Transverse colon (tissue), 4 donors: Measurements from ENCODE around the gene GPX4. TPM values are rescaled to one million over a fixed set of nuclear protein-coding genes. Genes with fewer than 3 reads are reported as not detected.

Experiments used
- DNase-seq: peaks from one replicate; pipeline ENCODE4 v3.0.0-alpha.2; 2019
- H3K27ac ChIP-seq, 4 donors: fragments of 200-600 bp; sonication (generic); 2 replicates each; pipeline ENCODE4 v1.5.1; 2016 to 2018; ENCODE audit warnings: inconsistent platforms in 4 of 4
- H3K27me3 ChIP-seq: fragments of 200-600 bp; sonication (generic); 2 replicates; pipeline ENCODE4 v1.5.1; 2017; ENCODE audit warnings: inconsistent platforms
- H3K36me3 ChIP-seq, 4 donors: fragments of 200-600 bp; sonication (generic); 2 replicates each; pipeline ENCODE4 v1.5.1; 2017 to 2019; ENCODE audit warnings: inconsistent platforms in 4 of 4
- H3K4me1 ChIP-seq, 4 donors: fragments of 200-600 bp; sonication (generic); 2 replicates each; pipeline ENCODE4 v1.5.1; 2017 to 2020; ENCODE audit warnings: inconsistent platforms in 4 of 4
- H3K4me3 ChIP-seq, 4 donors: fragments of 200-600 bp; sonication (generic); 1 replicate in 1 of 4; 2 replicates in 3 of 4; pipeline versions ENCODE4 v1.5.1 to v1.6.1; 2017 to 2019; ENCODE audit warnings: inconsistent platforms in 4 of 4
- H3K9me3 ChIP-seq, 2 donors: fragments of 200-600 bp; sonication (generic); 2 replicates each; pipeline ENCODE4 v1.5.1; 2017 to 2019; ENCODE audit warnings: inconsistent platforms in 2 of 2
- EP300 ChIP-seq: sonication (generic); formaldehyde crosslinking; IDR thresholded peaks from one replicate; pipeline ENCODE4 v1.6.1; 2017; ENCODE audit warnings: antibody characterized with exemption, low read depth
- POLR2A ChIP-seq: fragments of 450-650 bp; IDR thresholded peaks from one replicate; pipeline ENCODE4 v1.6.1; 2016; ENCODE audit warnings: antibody characterized with exemption, mild to moderate bottlenecking, moderate library complexity
- POLR2AphosphoS5 ChIP-seq, 3 donors: sonication (generic); formaldehyde crosslinking; IDR thresholded peaks; one replicate each; pipeline ENCODE4 v1.6.1; 2016; ENCODE audit warnings: antibody characterized with exemption in 3 of 3
- WGBS, 2 donors: methylation state at CpG; one replicate each; pipeline ENCODE4 v1.1.5; 2018; ENCODE audit warnings: low coverage in 1 of 2; 5-methylcytosine and 5-hydroxymethylcytosine counted together
- in situ Hi-C, 4 donors: fragments of 200-750 bp; cut with MboI; loops; one replicate each; pipeline versions ENCODE4 v1.15.0 to v1.15.1; 2017; ENCODE audit warnings: low sequenced_read_pairs in 3 of 4, low pct_ligation_motif_present in 1 of 4, low pct_unique_long_range_greater_than_20kb in 1 of 4
- intact Hi-C: fragments of 100-400 bp; cut with DNase I; formaldehyde crosslinking; loops from one replicate; pipeline ENCODE4 v1.15.1; 2023; ENCODE audit warnings: low total_unique reads
- total RNA-seq, 4 donors: library from RNA; depleted of rRNA; stranded (reverse); fragments of >200 nt; gene quantifications; one replicate each; pipeline ENCODE4 v1.1.0, GENCODE V29; 2016
- TF ChIP-seq, protein P1 (sequence below), 5 experiments: fragments of 200-600 bp in 3 of 5; fragments of 450-650 bp in 2 of 5; sonication (generic) in 3 of 5; IDR thresholded peaks; 1 replicate in 2 of 5; 2 replicates in 3 of 5; pipeline ENCODE4 v1.5.1; 2016 to 2017; ENCODE audit warnings: antibody characterized with exemption in 5 of 5, inconsistent platforms in 3 of 5, mild to moderate bottlenecking in 2 of 5, moderate library complexity in 1 of 5

The GPX4 gene
- total RNA-seq, 4 donors from 2014 or later = 115 to 426 (median 261) TPM

GRCh38 chr19:1087813-1088415 lies 15.9 kb upstream of the GPX4 start:
- WGBS, 2 donors = 20 to 57% methylated on average over 1 to 27 of the region's 27 CpGs
- no peak for TF ChIP-seq POLR2A
- TF ChIP-seq, protein P1, sequence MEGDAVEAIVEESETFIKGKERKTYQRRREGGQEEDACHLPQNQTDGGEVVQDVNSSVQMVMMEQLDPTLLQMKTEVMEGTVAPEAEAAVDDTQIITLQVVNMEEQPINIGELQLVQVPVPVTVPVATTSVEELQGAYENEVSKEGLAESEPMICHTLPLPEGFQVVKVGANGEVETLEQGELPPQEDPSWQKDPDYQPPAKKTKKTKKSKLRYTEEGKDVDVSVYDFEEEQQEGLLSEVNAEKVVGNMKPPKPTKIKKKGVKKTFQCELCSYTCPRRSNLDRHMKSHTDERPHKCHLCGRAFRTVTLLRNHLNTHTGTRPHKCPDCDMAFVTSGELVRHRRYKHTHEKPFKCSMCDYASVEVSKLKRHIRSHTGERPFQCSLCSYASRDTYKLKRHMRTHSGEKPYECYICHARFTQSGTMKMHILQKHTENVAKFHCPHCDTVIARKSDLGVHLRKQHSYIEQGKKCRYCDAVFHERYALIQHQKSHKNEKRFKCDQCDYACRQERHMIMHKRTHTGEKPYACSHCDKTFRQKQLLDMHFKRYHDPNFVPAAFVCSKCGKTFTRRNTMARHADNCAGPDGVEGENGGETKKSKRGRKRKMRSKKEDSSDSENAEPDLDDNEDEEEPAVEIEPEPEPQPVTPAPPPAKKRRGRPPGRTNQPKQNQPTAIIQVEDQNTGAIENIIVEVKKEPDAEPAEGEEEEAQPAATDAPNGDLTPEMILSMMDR (IDR thresholded peaks at IDR 0.05) = no peak
- TF ChIP-seq EP300 = no peak
- TF ChIP-seq POLR2AphosphoS5 (IDR thresholded peaks at IDR 0.05) = peak in 2 of 3 donors; percentile 16 to 55
- no peak overlapping the region for H3K4me3 ChIP-seq
- peaks cover 0 to 19% (median 3%) of the 10 kb centered on the region in 4 donors for H3K36me3 ChIP-seq
- intact Hi-C loops = no loop called here
- no peaks in the 10 kb centered on the region for H3K9me3 ChIP-seq
- in situ Hi-C loops = no loop called here
- peaks cover 3 to 26% (median 14%) of the 10 kb centered on the region in 4 donors for H3K4me1 ChIP-seq
- DNase-seq = peak; percentile 69
- H3K27ac ChIP-seq = peak overlapping the region; percentile 56 to 67 (median 61)
- H3K27me3 ChIP-seq = no peaks in the 10 kb centered on the region

GRCh38 chr19:1088416-1089010 lies 15.3 kb upstream of the GPX4 start:
- Histone ChIP-seq H3K4me3 (no peak overlapping the region), H3K27ac (peak overlapping the region; percentile 56 to 67 (median 61)), H3K9me3 (no peaks in the 10 kb centered on the region), H3K36me3 (peaks cover 0 to 19% (median 6%) of the 10 kb centered on the region in 4 donors), H3K4me1 (peaks cover 6 to 23% (median 16%) of the 10 kb centered on the region in 4 donors), H3K27me3 (no peaks in the 10 kb centered on the region)
- TF ChIP-seq POLR2A (no peak), EP300 (no peak), POLR2AphosphoS5 (IDR thresholded peaks at IDR 0.05) (peak in 1 of 3 donors; percentile 6)
- TF ChIP-seq, protein P1 (IDR thresholded peaks at IDR 0.05) = no peak
- WGBS, 2 donors = 86 to 100% methylated on average over 1 to 27 of the region's 27 CpGs
- no peak for DNase-seq
- in situ Hi-C loops = no loop called here
- intact Hi-C loops = no loop called here

DNA sequence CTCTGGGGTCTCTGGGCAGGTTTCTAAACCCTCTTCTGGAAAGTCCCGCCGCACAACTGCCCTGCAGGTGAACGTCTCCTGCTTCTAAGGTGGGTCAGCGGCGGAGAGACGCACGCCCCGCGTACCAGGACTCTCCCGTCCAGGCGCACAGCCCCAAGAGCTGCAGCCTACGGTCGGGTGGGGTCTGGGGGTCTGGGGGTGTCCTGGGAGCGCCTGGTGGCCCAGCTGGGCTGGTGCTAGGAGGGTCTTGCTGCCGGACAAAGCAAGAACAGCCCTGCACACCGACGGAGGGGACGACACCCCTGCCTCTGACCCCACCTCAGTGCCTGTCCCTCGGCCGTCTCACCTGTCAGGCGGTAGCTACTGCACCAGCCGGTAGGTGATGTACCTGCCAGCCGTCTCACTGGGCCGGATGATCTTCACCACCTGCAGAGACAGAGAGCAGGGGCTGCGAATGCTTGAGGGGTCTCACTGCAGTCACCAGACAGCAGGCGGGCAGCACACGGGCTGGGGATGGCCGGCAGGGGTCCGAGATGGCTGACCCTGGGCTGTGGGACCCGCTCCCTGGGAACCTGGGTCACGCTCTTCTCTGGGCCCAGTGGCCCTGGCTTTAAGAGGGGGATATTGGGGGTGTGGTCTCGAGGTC lies 14.5 kb upstream of the GPX4 start:
- 92% methylated on average over 22 of the region's 32 CpGs; no CpG with 5 or more reads in 1 of the 2 donors for WGBS, 2 donors
- TF ChIP-seq POLR2A (no peak), EP300 (no peak), POLR2AphosphoS5 (IDR thresholded peaks at IDR 0.05) (no peak)
- TF ChIP-seq, protein P1 (IDR thresholded peaks at IDR 0.05) = no peak
- H3K36me3 ChIP-seq = peaks cover 0 to 19% (median 8%) of the 10 kb centered on the region in 4 donors

GRCh38 chr19:1089891-1090290 lies 13.9 kb upstream of the GPX4 start:
- TF ChIP-seq, protein P1 (IDR thresholded peaks at IDR 0.05) = no peak
- TF ChIP-seq POLR2AphosphoS5 (IDR thresholded peaks at IDR 0.05) = no peak
- TF ChIP-seq EP300 = no peak
- no peak for TF ChIP-seq POLR2A
- H3K9me3 ChIP-seq = no peaks in the 10 kb centered on the region
- no peak for DNase-seq
- no peaks in the 10 kb centered on the region for H3K27me3 ChIP-seq
- no peak overlapping the region for H3K4me3 ChIP-seq
- H3K4me1 ChIP-seq = peaks cover 14 to 31% (median 25%) of the 10 kb centered on the region in 4 donors
- WGBS, 2 donors = 73 to 75% methylated on average over 5 to 16 of the region's 22 CpGs
- no peak overlapping the region for H3K27ac ChIP-seq
- in situ Hi-C loops = no loop called here
- H3K36me3 ChIP-seq = peaks cover 0 to 19% (median 8%) of the 10 kb centered on the region in 4 donors
- intact Hi-C loops = no loop called here

More for the DNA sequence above, 14.5 kb upstream of the GPX4 start:
- intact Hi-C loops = no loop called here
- H3K4me1 ChIP-seq = peaks cover 12 to 27% (median 21%) of the 10 kb centered on the region in 4 donors
- no peaks in the 10 kb centered on the region for H3K9me3 ChIP-seq
- H3K27ac ChIP-seq = no peak overlapping the region
- H3K27me3 ChIP-seq = no peaks in the 10 kb centered on the region
- no peak for DNase-seq
- H3K4me3 ChIP-seq = no peak overlapping the region
- in situ Hi-C loops = no loop called here
